Measurements from ENCODE around the gene LGALS9. TPM values are rescaled to one million over a fixed set of nuclear protein-coding genes. Genes with fewer than 3 reads are reported as not detected.

The LGALS9 gene
- total RNA-seq, 1 donor from 2014 or later, result 9.4 TPM

DNA sequence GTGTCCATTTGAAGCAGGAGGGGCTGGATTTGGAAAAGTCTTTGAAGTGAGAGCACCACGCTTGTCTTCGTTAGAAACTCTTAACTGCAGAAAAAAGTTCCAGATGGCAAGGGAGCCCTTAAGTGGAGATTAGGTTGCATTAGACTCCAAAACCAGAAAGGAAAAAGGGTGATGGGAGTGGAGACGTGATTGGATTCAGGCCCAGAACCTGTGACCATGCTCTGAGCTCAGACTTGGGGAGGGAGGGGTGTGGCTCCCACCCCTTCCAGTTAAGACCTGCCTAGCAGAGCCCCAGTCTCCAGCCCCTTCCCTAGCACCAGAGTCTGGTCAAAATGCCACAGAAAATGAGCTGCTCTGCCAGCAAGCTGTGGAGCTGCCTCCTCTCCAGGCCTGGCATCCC is 6.4 kb upstream of the LGALS9 start:
- DNase-seq (ENCODE audit: low read depth) (no peak), FAIRE-seq (no peak)
- H2AFZ ChIP-seq (ENCODE audit: low read depth, low read length), result no peak overlapping the region
- Mint-ChIP-seq H3K4me3 (ENCODE audit: unreplicated experiment) (no peak overlapping the region), H3K27me3 (ENCODE audit: low read depth, unreplicated experiment) (no peaks in the 10 kb centered on the region), H3K27ac (ENCODE audit: unreplicated experiment) (no peak overlapping the region), H3K36me3 (ENCODE audit: low read depth, unreplicated experiment) (peaks cover 47% of the 10 kb centered on the region), H3K9me3 (ENCODE audit: unreplicated experiment) (no peaks in the 10 kb centered on the region), H3K4me1 (ENCODE audit: low read depth, unreplicated experiment) (peaks cover 2% of the 10 kb centered on the region)
- H3K9me3 ChIP-seq (ENCODE audit: insufficient read depth, low read depth, low read length), result no peaks in the 10 kb centered on the region
- H3K27ac ChIP-seq (ENCODE audit: low read depth, low read length), result no peak overlapping the region
- H3K4me2 ChIP-seq (ENCODE audit: low read length), result no peak overlapping the region
- H3K4me3 ChIP-seq (ENCODE audit: insufficient read depth, low read depth, low read length), result no peak overlapping the region
- H3K9ac ChIP-seq (ENCODE audit: low read length), result no peak overlapping the region
- H3K79me2 ChIP-seq (ENCODE audit: insufficient read depth, low read length), result no peaks in the 10 kb centered on the region
- TF ChIP-seq, protein P1, sequence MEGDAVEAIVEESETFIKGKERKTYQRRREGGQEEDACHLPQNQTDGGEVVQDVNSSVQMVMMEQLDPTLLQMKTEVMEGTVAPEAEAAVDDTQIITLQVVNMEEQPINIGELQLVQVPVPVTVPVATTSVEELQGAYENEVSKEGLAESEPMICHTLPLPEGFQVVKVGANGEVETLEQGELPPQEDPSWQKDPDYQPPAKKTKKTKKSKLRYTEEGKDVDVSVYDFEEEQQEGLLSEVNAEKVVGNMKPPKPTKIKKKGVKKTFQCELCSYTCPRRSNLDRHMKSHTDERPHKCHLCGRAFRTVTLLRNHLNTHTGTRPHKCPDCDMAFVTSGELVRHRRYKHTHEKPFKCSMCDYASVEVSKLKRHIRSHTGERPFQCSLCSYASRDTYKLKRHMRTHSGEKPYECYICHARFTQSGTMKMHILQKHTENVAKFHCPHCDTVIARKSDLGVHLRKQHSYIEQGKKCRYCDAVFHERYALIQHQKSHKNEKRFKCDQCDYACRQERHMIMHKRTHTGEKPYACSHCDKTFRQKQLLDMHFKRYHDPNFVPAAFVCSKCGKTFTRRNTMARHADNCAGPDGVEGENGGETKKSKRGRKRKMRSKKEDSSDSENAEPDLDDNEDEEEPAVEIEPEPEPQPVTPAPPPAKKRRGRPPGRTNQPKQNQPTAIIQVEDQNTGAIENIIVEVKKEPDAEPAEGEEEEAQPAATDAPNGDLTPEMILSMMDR (IDR thresholded peaks at IDR 0.05; ENCODE audit: insufficient read depth, low read depth, low read length), result no peak
- TF ChIP-seq EZH2 (IDR thresholded peaks at IDR 0.05; ENCODE audit: insufficient read depth, low read length), result no peak
- no peaks in the 10 kb centered on the region for H3K4me1 ChIP-seq (ENCODE audit: insufficient read depth, low read length)
- peaks cover 12% of the 10 kb centered on the region for H4K20me1 ChIP-seq (ENCODE audit: insufficient read depth, low read length)
- peaks cover 21% of the 10 kb centered on the region for H3K36me3 ChIP-seq (ENCODE audit: insufficient read depth, low read length)
- no peaks in the 10 kb centered on the region for H3K27me3 ChIP-seq (ENCODE audit: insufficient read depth, low read length)

DNA sequence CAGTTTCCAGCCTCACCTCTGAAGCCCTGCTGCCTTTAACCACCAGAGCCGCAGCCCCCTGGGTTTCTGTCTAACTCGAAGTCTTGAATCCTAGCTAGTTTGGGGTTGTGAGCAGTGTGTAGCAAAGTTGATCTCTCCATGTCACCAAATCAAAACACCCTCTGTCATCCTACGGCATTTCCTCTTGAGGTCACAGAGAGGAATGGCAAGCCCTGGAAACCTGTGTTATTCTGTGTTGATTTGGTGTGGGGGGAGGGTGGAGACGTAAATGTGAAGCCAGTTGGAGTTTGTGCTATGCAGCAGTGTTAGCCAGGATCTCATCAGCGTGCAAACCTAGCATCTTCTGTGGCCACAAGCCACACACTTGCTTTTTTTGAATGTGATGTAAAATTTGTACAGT is 5.1 kb upstream of the LGALS9 start:
- H3K27ac Mint-ChIP-seq (ENCODE audit: unreplicated experiment), result no peak overlapping the region
- Histone ChIP-seq H3K9ac (ENCODE audit: low read length) (no peak overlapping the region), H3K9me3 (ENCODE audit: insufficient read depth, low read depth, low read length) (no peaks in the 10 kb centered on the region), H3K27me3 (ENCODE audit: insufficient read depth, low read length) (no peaks in the 10 kb centered on the region), H3K79me2 (ENCODE audit: insufficient read depth, low read length) (no peaks in the 10 kb centered on the region), H3K27ac (ENCODE audit: low read depth, low read length) (no peak overlapping the region), H3K4me2 (ENCODE audit: low read length) (no peak overlapping the region), H2AFZ (ENCODE audit: low read depth, low read length) (no peak overlapping the region), H3K4me3 (ENCODE audit: insufficient read depth, low read depth, low read length) (no peak overlapping the region), H3K4me1 (ENCODE audit: insufficient read depth, low read length) (peaks cover under 1% of the 10 kb centered on the region), H4K20me1 (ENCODE audit: insufficient read depth, low read length) (peaks cover 15% of the 10 kb centered on the region), H3K36me3 (ENCODE audit: insufficient read depth, low read length) (peaks cover 19% of the 10 kb centered on the region)
- FAIRE-seq, result no peak
- no peak overlapping the region for H3K4me3 Mint-ChIP-seq (ENCODE audit: unreplicated experiment)
- peaks cover 6% of the 10 kb centered on the region for H3K4me1 Mint-ChIP-seq (ENCODE audit: low read depth, unreplicated experiment)
- peaks cover 48% of the 10 kb centered on the region for H3K36me3 Mint-ChIP-seq (ENCODE audit: low read depth, unreplicated experiment)
- H3K27me3 Mint-ChIP-seq (ENCODE audit: low read depth, unreplicated experiment), result no peaks in the 10 kb centered on the region
- no peaks in the 10 kb centered on the region for H3K9me3 Mint-ChIP-seq (ENCODE audit: unreplicated experiment)
- no peak for DNase-seq (ENCODE audit: low read depth)
- TF ChIP-seq, protein P1 (IDR thresholded peaks at IDR 0.05; ENCODE audit: insufficient read depth, low read depth, low read length), result no peak
- TF ChIP-seq EZH2 (IDR thresholded peaks at IDR 0.05; ENCODE audit: insufficient read depth, low read length), result no peak

DNA sequence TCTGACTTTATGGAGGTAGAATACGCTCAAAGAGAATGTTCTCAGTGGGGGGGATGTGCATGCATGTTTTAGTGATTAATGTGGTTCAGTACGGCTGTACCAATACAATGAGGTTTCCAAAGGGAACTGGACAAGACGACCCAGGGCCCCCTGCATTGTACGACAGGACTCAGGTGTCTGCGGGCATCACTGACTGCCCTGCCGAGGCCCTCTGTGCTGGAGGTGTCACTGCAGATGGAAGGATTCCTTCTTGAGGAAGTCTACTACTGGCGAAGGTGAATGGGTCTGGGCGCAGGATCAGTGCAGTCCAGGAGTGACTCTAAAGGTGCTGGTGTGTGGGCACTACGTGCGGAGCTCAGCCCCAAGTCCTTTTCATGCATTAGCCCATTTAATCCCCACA is 3.5 kb upstream of the LGALS9 start:
- peaks cover 10% of the 10 kb centered on the region for H3K4me1 Mint-ChIP-seq (ENCODE audit: low read depth, unreplicated experiment)
- peaks cover 15% of the 10 kb centered on the region for H3K36me3 ChIP-seq (ENCODE audit: insufficient read depth, low read length)
- DNase-seq (ENCODE audit: low read depth) (no peak), FAIRE-seq (no peak)
- no peak overlapping the region for H3K27ac ChIP-seq (ENCODE audit: low read depth, low read length)
- no peak overlapping the region for H3K4me2 ChIP-seq (ENCODE audit: low read length)
- no peak overlapping the region for H3K9ac ChIP-seq (ENCODE audit: low read length)
- H3K4me3 ChIP-seq (ENCODE audit: insufficient read depth, low read depth, low read length), result no peak overlapping the region
- TF ChIP-seq EZH2 (IDR thresholded peaks at IDR 0.05; ENCODE audit: insufficient read depth, low read length), result no peak
- TF ChIP-seq, protein P1 (IDR thresholded peaks at IDR 0.05; ENCODE audit: insufficient read depth, low read depth, low read length), result no peak
- peaks cover 11% of the 10 kb centered on the region for H4K20me1 ChIP-seq (ENCODE audit: insufficient read depth, low read length)
- H3K27me3 ChIP-seq (ENCODE audit: insufficient read depth, low read length), result no peaks in the 10 kb centered on the region
- H3K4me1 ChIP-seq (ENCODE audit: insufficient read depth, low read length), result peaks cover 4% of the 10 kb centered on the region
- H2AFZ ChIP-seq (ENCODE audit: low read depth, low read length), result no peak overlapping the region
- H3K36me3 Mint-ChIP-seq (ENCODE audit: low read depth, unreplicated experiment), result peaks cover 42% of the 10 kb centered on the region
- no peaks in the 10 kb centered on the region for H3K9me3 Mint-ChIP-seq (ENCODE audit: unreplicated experiment)
- no peaks in the 10 kb centered on the region for H3K79me2 ChIP-seq (ENCODE audit: insufficient read depth, low read length)
- H3K4me3 Mint-ChIP-seq (ENCODE audit: unreplicated experiment), result no peak overlapping the region
- H3K27me3 Mint-ChIP-seq (ENCODE audit: low read depth, unreplicated experiment), result no peaks in the 10 kb centered on the region
- no peak overlapping the region for H3K27ac Mint-ChIP-seq (ENCODE audit: unreplicated experiment)
- H3K9me3 ChIP-seq (ENCODE audit: insufficient read depth, low read depth, low read length), result no peaks in the 10 kb centered on the region
